Kasumi-1 (cell line): ENCODE data around the gene OR6J1.
A peak's percentile ranks its signal among the peaks of the same experiment; 100 is the strongest.
"Not testable (repeated sequence)": the region's sequence is repeated elsewhere in the genome, so short reads cannot be mapped to it uniquely, and the experiment has no call there.

ENCODE experiments used
- DNase-seq, 2 experiments: peaks; one replicate each; lab custom pipeline; 2025; lab: John Stamatoyannopoulos, UW

The OR6J1 gene

GRCh38 chr14:22644305-22644635 is at the start of gene OR6J1:
Gene OR6J1 (minus strand): TSS chr14:22644352. CDS start chr14:22634811, 9,541 bp downstream.
- no peak for DNase-seq

- no peak for DNase-seq
These were observed 48.0 kb upstream of the OR6J1 start for GRCh38 chr14:22692194-22692593.

DNA sequence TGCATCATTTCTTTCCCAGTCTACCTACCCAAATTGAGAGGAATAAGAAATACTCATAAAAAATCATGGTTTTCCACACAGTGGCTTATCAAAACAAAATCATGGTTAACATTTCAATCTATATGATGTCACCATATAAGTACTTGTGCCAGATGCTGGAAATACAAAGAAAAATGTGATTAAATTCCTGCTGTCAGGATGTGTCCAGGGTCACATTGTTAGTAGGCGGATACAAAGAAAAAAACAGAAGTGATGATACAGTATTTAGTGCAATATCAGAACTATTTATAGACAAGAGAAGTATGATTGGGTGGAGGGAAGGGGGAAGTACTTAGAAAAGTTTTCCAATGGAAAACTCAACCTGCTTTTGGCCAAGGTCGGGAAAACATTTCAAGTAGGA is 47.0 kb upstream of the OR6J1 start:
- DNase-seq, result no peak

- DNase-seq, result peak; percentile 14 to 29
These were observed 45.0 kb upstream of the OR6J1 start for GRCh38 chr14:22689199-22689598.

GRCh38 chr14:22687969-22688368 is 43.8 kb upstream of the OR6J1 start:
- DNase-seq, result not testable (repeated sequence)

GRCh38 chr14:22686176-22686611 is 42.0 kb upstream of the OR6J1 start:
- DNase-seq, result not testable (repeated sequence)

- DNase-seq, result no peak
These were observed 41.3 kb upstream of the OR6J1 start for GRCh38 chr14:22685467-22685866.

DNA sequence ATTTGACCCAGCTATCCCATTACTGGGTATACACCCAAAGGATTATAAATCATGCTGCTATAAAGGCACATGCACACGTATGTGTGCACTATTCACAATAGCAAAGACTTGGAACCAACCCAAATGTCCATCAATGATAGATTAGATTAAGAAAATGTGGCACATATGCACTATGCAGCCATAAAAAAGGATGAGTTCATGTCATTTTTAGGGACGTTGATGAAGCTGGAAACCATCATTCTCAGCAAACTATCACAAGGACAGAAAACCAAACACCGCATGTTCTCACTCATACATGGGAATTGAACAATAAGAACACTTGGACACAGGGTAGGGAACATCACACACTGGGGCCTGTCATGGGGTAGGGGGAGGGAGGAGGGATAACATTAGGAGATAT is 39.3 kb upstream of the OR6J1 start:
- DNase-seq, result not testable (repeated sequence)

- no peak for DNase-seq
These were observed 34.1 kb upstream of the OR6J1 start for GRCh38 chr14:22678221-22678620.

DNA sequence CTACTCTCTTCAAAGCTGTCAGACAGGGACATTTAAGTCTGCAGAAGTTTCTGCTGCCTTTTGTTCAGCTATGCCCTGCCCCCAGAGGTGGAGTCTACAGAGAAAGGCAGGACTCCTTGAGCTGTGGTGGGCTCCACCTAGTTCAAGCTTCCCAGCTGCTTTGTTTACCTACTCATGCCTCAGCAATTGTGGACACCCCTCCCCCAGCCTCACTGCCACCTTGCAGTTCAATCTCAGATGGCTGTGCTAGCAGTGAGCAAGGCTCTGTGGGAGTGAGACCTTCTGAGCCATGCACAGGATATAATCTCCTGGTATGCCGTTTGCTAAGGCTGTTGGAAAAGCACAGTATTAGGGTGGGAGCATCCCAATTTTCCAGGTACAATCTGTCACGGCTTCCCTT is 33.4 kb upstream of the OR6J1 start:
- not testable (repeated sequence) for DNase-seq

GRCh38 chr14:22671622-22672021 is 27.5 kb upstream of the OR6J1 start:
- no peak for DNase-seq

- no peak for DNase-seq
These were observed 24.7 kb upstream of the OR6J1 start for GRCh38 chr14:22668863-22669262.

DNA sequence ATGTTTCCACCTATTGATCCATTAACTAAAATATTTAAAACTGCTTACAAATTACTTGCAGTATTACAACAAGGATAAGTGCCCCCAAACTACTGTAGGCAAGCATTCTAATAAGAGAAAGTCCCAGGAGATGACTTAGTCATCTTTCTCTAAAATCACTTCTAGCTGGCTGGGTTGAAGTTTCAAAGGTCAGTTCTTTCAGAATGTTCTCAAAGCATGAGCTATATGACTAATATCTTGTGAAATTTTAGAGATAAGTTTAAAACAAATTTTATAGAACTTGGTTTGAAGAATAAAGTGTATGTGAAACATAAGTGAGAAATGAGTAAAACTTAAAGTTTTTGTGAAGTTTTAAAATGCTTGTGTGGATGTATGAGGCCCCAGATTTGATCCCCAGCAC is 24.3 kb upstream of the OR6J1 start:
- no peak for DNase-seq

DNA sequence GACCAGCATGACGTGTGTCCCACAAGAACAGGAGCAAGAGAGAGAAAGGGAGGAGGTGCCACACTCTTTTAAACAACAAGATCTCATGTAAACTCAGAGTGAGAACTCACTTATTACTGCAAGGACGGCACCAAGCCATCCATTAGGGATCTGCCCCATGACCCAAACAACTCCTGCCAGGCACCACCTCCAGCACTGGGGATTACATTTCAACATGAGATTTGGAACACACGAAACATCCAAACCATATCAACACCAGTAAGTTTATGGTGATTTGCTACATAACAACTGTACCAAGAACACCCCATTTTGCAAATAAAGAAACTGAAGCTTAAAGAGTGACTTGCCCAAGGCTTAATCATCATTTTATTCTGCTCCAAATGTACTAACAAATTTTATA is 23.7 kb upstream of the OR6J1 start:
- no peak for DNase-seq

- DNase-seq, result no peak
These were observed 22.2 kb upstream of the OR6J1 start for GRCh38 chr14:22666203-22666893.

DNA sequence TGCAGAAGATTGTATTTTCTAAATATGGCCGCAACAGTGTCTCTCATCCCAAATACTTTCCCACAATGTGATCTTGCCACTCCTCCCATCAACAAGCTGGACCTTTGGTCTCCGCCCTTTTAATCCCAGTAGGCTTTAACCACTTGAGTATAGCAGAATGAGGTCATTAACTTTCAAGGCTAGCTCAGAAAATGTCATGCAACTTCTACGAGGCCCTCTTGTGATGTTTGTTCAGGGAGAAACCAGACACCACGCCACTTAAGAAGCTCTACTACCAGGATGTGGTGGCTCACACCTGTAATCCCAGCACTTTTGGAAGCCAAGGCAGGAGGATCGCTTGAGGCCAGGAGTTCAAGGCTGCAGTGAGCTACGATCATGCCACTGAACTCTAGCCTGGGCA is 20.1 kb upstream of the OR6J1 start:
- DNase-seq, result no peak

GRCh38 chr14:22660654-22661053 is 16.5 kb upstream of the OR6J1 start:
- no peak for DNase-seq

GRCh38 chr14:22658946-22659345 is 14.8 kb upstream of the OR6J1 start:
- no peak for DNase-seq

DNA sequence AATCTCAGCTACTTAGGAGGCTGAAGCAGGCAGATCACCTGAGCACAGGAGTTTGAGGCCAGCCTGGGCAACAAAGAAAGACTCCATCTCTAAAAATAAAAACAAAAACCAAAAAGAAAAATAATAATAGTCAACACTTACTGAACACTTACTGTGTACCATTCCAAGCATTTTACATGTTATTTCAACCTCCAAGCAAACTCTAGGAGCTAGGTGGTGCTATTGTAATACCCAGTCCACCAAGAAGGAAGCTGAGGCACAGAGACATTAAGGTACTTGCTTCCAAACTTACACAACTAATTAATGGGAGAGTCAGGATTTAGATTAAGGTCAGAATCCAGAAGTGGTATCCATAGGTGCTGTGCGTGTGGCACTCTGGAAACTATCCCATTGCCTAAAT is 13.7 kb upstream of the OR6J1 start:
- peak; percentile 20 to 36 for DNase-seq

DNA sequence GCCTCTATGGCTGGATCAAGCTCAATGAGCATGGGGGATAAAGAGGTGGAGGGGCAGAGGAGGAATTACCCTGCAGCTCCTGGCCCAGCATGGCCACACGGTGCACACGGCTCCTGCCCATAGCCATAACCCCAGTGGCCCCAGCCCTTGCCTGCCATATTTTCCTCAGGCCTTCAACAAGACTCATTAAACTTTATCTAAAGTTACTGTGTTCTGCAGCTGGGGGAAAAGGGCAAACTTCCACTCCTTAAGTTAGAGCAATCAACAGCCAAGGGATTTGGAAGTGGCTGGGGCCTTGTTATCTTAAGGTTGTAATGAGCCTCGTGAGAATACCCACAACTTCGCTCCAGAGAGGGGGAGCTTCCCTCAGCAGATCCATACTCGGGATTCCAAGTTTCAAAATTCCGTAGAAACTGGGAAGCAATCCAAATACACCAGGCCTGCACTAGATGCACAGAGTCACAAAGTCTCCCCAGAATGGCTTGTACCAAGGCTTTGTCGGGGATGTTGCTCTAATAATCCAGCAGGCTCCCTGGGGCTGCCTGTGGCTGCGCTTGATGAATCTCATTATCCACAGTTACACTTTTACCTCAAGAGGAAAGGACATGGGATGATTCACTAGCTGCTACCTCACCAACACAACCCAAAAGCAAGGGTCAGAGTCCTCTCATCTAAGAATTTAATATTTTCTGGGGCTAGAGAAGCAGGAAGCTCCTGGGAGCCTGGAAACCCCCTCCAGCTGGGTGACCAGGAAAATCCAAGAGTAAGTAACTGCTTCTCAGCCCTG is 13.0 kb upstream of the OR6J1 start:
- DNase-seq, result no peak

GRCh38 chr14:22656226-22656625 is 12.1 kb upstream of the OR6J1 start:
- DNase-seq, result no peak

DNA sequence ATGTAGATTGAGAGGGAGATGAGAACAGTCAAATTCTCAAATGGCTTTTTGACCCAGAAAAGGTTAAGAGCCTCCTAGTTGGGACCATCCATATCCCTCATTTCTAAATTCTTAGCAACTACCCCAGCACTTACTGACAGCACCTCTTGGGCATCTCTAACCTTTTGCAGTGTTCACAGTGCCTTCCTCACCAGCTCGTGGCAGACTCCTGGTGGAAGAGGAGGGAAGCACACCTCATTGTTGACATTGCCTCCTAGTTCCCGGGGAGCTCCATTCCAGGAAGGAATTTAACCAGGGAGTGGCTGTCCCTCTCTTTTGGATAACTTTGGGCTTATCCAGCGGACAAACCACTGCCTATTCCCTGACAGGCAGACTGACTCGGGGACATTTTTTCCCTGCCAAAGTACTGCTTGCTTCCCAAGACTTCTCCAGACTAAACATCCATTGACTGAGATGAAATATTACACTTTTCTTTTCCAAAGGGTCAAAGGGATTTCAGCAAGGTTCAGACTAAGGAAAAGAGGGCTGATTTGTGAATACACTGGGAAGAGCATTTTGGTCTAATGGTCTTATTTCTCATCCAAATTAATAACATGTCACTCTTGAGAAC is 9.0 kb upstream of the OR6J1 start:
- peak; percentile 65 to 83 for DNase-seq

DNA sequence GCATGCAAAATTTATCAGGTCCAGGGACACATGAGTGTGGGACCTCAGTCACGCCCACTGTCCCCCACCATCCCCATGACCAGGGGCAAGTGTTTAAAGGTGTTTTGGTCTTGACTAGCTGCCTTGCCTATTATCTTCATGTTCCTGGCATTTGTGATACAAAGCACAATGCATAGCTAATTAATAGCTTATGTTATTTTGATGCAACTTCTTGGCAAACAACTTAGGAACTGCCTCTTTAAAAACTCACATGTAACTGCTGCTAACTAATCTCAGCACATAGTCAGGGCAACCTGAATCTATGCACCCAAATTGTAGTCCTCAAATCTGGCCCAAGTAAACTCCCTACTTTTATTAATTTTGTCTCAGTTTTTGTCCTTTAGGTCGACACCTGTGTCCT is 7.4 kb upstream of the OR6J1 start:
- DNase-seq, result no peak
